GM12874 (cell line): ENCODE results near the gene CLK4.

Experiments used
- TF ChIP-seq, protein P1 (sequence below): IDR thresholded peaks from 2 replicates; pipeline ENCODE4 v1.5.1; 2011; ENCODE audit warnings: low read depth, mild to moderate bottlenecking, control low read depth, low read length, moderate library complexity; ENCODE audit not compliant: insufficient read depth

The CLK4 gene

DNA sequence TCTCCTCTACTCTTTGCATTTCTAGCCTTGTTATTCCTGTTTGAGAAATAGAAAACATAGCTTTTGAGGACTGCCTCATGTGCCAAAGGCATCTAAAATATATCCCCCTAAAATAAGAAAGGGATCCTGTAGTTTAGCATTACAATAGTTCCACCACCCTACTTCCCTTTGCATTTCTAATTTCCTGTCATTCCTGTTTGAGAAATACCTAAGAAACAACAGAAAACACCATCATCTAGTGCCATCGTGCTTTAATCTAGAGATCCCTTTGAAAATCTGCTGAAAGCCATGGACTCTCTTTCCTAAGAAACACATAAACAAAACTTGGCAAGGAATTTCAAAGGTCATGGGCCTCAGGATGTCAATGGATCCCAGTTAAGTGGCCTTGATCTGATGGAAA is 7.5 kb downstream of the CLK4 start:
- TF ChIP-seq, protein P1, sequence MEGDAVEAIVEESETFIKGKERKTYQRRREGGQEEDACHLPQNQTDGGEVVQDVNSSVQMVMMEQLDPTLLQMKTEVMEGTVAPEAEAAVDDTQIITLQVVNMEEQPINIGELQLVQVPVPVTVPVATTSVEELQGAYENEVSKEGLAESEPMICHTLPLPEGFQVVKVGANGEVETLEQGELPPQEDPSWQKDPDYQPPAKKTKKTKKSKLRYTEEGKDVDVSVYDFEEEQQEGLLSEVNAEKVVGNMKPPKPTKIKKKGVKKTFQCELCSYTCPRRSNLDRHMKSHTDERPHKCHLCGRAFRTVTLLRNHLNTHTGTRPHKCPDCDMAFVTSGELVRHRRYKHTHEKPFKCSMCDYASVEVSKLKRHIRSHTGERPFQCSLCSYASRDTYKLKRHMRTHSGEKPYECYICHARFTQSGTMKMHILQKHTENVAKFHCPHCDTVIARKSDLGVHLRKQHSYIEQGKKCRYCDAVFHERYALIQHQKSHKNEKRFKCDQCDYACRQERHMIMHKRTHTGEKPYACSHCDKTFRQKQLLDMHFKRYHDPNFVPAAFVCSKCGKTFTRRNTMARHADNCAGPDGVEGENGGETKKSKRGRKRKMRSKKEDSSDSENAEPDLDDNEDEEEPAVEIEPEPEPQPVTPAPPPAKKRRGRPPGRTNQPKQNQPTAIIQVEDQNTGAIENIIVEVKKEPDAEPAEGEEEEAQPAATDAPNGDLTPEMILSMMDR, result no peak

DNA sequence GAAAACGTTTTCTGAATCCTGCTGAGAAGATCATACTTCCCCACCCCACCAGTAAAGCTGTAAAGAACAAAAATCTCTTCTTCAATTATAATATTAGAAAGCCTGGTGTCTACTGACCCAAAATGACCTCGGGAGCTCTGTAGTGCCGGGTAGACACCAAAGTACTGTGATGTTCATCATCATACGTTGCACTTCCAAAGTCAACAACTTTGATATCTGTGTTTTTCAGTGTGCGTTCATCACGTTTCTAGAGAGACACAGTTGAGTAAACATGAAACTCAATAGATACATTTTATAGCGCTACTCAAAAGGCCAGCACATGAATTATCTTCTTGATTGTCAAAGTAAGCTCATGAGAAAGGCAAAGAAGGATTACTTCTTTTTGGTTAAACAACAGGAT is 14.6 kb downstream of the CLK4 start:
- TF ChIP-seq, protein P1, result no peak

DNA sequence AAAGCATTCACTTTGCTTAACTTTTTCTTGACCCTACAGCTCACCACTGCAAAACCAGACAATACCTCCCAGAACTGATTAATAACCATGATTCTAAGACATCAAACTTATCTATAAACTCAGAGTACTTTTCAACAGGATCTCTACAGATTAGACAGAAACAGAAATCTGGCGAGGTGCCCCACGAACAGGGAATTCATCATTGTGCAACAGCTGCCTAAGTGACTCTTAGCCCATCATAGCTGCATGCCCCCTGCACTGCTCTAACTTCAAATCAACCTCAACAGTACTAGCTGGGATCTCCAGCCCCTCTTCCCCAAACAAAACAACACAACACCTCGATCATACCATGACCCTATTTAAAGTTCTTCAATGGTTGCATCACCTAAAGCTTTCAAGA is 20.6 kb downstream of the CLK4 start:
- TF ChIP-seq, protein P1, result no peak

DNA sequence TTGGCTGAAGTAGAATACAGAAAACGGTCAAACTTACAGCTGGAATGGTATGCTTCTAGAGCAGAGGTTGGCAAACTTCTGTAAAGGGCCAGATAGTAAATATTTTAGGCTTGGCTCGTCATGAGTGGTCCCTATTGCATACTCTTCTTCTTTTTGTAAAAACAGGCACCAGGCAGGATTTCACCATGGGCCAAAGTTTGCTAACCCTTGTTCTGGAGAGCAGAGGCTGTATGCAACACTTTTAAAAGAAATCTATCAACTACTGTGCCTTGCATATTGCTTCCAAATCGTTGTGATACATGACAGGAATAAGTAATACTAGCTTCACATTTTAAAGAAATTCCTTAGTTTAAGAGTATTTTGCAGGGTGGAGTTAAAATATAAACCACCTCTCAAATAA is 21.1 kb downstream of the CLK4 start:
- TF ChIP-seq, protein P1, result no peak

DNA sequence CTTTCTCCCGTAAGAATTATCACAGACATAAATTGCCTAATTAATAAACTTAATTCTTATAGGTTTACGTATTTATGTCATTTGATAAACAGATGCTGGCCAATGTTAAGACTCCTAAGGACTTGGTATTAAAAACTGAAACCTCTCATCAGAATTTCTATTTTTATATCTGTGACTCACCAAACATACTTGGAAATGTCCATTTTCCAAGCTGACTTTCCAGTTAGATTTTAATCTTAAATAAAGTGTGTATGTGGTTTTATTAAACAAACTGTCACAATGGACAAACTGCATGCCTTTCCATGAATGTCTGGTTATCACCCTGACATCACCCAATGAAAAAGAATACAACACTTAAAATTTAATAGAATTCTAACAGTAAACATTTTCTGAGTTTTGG is 24.1 kb downstream of the CLK4 start:
- TF ChIP-seq, protein P1, result no peak

DNA sequence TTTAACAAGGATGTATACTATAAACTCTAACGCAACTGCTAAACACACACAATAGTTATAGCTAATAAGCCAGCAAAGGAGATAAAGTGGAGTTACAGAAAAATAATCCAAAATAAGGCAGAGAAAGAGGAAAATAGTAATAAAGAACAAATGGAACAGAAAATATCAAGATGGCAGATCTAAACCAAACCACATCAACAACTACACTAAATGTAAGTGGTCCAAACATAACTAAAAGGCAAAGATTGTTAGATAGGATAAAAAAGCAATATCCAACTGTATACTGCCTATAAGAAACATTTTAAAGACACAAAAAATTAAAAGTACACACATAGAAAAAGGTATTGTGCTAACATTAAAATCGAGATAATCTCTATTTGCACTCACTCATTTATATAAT is 31.1 kb downstream of the CLK4 start:
- TF ChIP-seq, protein P1, result no peak

DNA sequence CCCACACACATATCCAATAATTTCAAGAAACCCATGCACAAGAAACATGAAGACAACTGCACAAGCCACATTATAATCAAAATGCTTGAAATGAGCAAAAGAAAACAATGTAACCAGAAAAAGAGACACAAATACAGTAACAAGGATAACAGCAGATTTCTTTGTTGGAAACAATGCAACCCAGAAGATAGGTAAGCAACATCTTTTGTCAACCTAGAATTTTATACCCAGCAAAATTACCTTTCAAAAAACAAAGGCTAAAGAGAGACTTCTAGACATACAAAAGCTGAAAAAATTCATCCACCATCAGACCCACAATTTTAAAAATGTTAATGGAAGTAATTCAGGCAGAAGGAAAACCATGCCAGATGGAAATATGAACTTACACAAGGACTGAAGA is 31.7 kb downstream of the CLK4 start:
- TF ChIP-seq, protein P1, result no peak

DNA sequence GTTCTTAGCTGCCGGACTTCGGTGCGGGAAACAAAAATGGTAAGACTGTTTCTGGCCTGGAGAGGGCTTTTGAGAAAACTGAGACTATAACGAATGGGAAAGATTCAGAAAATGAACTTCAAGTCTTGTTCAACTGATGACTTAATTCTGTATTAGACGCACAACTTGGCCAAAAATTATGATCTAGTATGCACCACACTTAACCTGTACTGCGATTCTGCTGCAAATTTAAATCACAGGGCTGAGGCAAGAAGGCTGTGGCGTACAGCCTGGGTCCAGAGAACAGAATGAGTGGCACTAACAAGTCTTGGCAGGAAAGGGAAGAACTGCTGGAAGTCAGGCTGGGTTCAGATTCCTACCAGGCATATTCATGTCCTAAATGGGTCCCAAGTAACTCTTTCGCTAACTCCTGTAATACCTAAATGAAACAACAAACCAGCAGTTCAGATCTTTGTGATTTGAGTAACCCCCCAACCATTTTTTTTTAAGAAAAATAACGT is 35.9 kb downstream of the CLK4 start:
- TF ChIP-seq, protein P1, result no peak
